ENCODE measurements around the gene SH2D3A.
"Not testable (repeated sequence)": the region's sequence is repeated elsewhere in the genome, so short reads cannot be mapped to it uniquely, and the experiment has no call there.

SH2D3A gene

DNA sequence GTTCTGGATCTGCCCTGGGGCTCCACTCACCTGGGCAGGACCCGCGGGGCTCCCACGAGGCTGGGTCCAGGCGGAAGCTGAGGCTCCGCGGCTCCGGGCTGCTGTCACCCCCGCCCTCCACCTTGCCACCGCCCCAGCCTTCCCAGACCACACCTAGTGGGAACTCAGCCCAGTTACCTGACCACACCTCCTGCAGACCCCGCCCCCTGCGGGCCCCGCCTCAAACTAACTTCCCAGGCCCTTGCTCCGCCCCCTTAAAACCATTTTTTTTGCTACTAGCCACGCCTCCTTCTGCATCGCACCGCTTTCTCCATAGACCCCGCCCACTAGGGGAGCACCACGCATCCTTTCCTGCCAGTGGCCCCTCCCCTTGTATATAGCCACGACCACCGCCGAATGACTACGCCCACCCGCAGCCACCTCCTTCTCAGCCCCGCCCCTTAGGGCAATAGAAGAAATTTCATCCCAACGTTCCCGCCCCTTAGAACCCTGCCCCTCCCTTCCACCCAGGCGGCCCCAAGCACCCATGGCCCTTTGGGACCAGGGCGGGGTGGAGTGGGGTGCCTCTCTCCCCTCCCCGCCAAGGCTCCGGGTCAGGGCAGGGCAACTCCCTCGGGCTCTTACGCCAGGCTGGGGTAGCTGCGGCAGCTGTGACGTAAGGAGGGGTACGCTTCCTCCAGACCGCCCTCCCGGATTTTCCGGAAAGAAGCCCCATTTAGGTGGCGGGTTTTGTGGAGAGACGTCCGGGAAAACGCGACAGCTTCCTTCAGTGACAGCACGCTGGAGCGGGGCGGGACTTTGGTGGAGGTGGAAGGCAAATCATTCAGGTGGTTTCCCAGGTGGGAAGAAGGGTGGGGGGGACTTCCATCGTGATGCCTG is at the start of gene SH2D3A:
Gene SH2D3A (minus strand): TSS at position 79 of the 879 bp plus-strand sequence. CDS start 3,687 bp downstream, outside the sequence.
- peak; percentile 78 to 92 (median 86) for DNase-seq

DNA sequence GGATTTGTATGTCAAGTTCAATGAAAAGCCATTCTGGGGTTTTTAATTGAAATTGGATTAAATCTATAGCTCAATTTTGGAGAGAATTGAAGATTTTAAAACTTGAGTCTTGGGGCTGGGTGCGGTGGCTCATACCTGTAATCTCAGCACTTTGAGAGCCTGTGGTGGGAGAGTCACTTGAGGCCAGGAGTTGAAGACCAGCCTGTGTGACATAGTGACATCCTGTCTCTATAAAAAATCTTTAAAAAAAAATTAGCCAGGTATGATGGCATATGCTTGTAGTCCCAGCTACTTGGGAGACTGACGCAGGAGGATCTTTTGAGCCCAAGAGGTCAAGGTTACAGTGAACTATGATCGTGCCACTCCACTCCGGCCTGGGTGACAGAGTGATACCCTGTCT is 46.4 kb upstream of the SH2D3A start:
- DNase-seq, result no peak

DNA sequence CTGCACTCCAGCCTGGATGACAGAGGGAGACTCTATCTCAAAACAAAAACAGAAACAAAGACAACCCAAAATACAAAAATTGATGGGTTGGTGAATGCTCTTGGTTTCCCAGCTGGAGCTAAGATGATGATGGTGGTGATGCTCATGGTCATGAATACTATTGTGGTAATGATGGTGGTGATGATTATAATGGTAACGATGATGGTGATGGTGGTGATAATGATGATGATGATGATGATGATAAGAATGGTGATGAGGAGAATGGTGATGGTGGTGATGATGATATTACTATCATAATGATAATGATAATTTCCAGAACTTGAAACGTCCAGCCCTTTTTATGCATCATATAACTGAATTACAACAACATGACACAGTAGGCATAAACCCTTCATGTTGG is 45.4 kb upstream of the SH2D3A start:
- no peak for DNase-seq

DNA sequence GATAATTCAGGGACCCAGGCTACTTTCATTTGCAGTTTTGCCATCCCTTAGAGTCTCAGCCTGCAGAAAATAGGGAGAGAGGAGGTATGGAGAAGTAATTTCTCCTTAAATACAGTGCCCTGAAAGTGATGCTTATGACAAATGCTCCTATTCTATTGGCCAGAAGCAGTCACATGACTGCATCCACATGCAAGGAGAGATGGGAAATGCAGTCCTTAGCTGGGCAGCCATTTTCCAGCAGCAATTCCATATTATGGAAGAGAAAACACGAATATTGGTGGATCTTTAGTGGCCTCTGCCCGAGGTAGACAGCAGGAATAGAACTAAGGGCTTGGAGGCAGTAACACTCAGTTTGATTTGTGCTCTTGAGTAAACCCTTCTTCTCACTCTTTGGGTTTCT is 44.7 kb upstream of the SH2D3A start:
- no peak for DNase-seq

DNA sequence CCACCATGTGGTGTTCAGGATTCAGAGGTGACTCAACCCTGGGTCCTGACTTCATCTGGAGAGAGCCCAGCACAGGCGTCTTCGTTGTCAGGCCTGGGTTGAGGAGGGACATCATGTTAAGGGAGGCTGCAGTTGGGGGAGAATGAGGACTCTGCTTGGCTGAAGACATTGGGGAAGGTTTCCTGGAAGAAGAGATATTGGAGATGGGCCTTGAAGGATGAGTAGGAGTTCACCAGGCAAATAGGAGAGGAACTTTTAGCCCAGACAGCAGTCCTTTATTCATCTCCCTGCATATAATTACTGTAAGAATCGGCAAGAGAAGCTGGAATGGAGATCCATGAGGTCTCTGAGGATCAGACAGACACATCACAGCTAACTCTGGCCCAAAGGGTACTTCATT is 44.1 kb upstream of the SH2D3A start:
- no peak for DNase-seq

DNA sequence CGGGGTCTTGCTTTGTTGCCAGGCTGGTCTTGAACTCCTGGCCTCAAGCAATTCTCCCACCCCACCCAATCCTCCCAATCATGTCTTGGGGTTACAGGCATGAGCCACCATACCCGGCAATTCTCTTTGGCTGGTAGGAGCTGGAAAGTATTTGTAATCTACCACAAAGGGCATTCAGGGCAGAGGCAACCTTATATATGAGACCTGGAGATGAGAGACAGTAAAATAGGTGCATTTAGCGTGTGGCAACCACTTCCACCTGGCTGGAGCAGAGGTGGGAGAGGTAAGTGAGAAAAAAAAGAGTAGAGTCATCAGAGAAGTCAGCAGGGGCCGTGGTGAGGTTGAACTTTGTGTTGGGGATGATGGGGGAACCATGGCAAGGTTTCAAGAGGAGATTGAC is 42.0 kb upstream of the SH2D3A start:
- no peak for DNase-seq

DNA sequence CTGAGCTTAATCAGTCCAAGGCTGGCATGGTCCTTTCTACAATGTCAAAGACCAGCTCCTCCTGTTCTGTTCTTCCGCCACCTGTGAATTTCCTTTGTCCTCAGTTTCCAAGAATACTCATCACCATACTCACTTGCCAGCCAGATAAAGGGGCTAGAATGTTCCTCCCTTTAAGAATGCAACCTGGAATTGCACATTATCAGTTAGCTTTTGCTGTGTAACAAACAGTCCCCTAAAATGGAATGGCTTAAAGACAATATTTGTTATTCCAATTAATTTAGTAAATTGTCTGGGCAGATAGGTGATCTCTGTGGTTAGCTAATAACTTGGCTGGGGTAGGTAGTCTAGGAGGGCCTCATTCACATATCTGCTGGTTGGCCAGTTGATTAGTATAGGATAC is 41.3 kb upstream of the SH2D3A start:
- no peak for DNase-seq

DNA sequence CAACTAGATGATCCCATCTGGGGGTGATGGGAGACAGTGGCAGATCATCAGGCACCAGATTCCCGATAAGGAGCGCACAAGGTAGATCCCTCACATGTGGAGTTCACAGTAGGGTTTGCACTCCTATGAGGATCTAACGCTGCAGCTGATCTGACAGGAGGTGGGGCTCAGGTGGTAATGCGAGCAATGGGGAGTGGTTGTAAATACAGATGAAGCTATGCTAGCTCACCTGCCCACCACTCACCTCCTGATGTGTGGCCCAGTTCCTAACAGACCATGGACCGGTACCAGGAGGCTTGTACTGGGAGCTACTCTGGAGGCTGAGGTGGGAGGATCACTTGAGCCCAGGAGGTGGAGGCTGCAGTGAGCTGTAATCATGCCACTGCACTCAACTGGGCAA is 40.1 kb upstream of the SH2D3A start:
- no peak for DNase-seq

DNA sequence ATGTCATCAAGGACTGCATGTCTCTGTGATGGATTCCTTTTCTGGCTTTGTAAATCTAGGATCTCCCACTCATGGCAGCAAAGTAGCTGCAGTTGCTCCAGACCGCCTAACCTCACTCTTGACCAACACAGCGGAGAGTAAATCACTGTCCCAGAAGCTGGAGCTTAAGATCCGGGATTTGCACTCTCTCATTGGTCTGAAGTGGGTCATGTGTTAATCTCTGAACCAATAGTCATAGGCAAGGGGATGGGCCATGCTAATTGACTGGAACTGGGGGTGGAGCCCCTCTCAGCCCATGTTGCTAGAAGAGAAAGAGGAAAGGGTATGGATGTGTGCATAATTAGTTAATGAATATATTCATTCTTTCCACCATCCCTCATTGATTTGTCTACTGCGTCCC is 39.3 kb upstream of the SH2D3A start:
- DNase-seq, result no peak

DNA sequence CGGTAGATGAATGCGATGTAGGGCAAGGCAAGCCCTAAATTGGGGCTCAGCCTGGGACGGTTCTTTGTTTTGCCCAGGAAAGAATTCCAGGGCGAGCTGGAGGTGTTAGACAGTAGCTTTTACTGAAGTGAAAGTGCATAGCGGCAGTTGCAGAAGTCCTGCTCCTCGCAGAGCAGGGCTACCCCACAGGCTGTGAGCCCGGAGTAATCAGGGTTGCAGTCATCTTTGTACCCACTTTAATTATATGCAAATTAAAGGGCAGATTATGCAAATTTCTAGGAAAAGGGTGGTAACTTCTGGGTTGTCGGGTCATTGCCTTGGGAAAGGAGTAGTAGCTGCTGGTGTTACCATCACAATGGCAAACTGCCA is 35.8 kb upstream of the SH2D3A start:
- no peak for DNase-seq

DNA sequence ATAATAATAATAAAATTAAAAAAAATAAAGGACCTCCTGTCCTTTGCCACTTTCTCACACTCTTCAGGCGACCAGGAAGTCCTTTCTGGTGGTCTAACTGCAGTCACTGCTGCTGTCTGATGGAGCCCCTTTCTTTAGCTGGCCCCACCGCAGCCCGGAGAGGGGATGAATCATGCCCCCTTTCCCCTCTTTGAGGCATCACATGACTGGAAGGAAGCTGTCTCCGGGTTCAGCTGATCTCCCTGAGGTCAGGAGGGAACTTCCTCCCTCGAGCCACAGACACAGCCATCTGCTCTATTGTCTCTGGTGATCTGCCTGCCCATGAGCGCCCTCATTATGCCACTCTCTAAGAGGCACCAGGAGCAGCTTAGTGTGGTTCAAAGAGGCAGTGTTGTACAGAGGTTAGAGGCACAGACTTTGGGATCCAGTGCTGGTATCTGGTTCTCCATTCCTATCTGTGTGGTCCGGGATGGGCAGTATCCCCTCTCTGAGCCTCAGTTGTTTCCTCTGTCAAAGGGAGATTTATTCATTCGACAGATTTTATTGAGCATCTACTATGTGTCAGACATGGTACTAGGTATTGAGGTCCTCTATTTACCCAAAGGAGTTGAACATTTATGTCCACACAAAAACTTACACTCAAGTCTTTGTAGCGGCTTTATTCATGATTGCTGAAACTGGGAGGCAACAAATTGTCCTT is 35.3 kb upstream of the SH2D3A start:
- peak; percentile 11 to 37 (median 18) for DNase-seq

DNA sequence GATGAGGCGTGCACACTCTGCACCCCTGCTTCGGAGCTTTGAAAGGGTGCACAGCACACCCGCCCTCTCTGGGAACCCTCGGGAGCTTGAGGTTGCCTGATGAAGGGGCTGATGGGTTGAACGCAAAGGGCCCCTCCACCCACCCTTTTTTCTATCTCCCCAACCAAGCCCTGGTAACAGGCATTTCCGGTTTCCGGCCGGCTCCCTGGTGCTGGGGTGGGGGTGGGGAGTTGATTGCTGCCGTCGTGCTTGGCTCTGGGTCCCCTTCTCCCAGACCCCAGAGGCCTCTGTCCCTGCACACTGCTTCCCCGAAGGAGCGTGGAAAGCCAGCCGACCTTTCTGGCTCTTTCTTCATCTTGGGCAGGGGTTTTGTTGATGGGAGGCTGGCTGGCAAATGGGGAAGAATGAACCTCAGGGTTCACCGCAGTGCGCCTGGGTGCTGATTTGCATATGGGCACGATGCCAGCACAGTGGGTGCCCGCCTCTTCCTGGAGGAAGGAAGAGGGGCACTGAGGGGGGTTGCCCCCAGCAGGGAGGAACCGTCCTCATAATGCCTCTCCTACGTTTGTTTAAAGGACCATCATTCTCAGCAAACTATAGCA is 34.4 kb upstream of the SH2D3A start:
- peak; percentile 58 to 78 (median 73) for DNase-seq

DNA sequence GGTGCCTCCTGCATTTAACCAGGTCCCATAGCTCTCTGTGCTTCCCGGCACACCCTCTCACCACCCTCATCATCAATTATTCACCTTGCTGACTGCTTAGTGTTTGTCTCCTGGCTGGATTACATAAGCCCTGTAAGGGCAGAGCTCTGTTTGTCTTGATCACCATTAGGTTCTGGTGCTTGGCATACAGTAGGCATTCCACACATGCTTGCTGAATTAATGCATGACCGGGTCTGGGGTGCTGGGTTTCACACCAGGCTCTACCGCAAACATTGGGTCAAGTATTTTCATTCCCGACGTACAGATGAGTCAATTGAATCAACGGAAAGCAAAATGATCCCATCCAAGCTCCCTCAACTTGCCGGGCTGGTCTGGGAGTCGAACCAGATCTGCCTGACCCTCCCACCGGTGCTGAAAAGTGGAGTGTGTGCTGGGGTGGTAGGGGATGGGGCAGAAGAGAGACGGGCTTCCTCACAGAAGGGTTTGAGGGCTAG is 33.8 kb upstream of the SH2D3A start:
- DNase-seq, result no peak

DNA sequence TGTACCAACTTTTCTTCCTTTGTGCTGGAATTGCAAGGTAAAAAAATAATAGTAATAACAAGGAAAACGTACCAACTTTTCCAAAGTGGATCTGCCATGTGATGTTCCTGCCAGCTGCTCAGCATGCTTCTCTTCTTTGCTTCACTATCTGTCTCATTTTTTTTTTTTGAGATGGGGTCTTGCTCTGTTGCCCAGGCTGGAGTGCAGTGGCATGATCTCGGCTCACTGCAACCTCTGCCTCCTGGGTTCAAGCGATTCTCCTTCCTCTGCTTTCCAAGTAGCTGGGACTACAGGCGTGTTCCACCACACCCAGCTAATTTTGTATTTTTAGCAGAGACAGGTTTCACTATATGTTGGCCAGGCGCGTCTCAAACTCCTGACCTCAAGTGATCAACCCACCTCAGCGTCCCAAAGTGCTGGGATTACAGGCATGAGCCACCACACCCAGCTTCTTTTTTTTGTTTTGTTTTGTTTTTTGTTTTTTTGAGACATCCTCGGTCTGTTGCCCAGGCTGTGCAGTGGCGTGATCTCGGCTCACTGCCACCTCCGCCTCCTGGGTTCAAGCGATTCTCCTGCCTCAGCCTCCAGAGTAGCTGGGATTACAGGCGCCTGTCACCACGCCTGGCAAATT is 33.0 kb upstream of the SH2D3A start:
- not testable (repeated sequence) for DNase-seq

DNA sequence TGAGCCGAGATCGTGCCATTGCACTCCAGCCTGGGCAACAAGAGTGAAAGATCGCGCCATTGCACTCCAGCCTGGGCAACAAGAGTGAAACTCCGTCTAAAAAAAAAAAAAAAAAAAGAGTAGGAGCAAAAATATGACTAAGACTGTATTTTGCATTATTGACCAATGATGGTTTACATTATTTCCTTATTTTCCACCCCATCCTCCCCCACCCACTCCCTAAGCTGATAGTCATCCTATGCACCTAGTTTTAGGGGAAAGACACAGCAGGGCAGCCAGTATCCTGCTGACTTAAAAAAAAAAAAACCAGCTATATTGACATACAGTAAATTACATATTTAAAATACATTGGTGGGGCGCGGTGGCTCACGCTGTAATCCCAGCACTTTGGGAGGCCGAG is 30.4 kb upstream of the SH2D3A start:
- no peak for DNase-seq

DNA sequence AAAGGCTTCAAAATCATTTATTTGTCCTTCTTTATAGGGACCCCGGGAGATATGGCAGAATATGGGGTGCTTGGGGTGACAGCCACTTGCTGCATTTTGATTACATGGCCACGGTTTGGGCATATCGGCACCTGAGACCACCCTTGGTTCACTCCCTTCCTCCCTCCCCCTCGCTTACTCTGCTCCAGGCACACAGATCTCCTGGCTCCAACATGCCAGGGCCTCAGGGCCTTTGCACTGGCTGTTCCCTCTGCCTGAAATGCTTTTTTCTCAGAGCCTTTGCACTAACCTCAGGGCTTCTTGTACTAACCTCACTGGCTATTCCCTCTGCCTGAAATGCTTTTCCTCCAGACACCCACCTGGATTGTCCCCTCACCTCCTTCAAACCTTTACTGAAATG is 29.0 kb upstream of the SH2D3A start:
- no peak for DNase-seq

DNA sequence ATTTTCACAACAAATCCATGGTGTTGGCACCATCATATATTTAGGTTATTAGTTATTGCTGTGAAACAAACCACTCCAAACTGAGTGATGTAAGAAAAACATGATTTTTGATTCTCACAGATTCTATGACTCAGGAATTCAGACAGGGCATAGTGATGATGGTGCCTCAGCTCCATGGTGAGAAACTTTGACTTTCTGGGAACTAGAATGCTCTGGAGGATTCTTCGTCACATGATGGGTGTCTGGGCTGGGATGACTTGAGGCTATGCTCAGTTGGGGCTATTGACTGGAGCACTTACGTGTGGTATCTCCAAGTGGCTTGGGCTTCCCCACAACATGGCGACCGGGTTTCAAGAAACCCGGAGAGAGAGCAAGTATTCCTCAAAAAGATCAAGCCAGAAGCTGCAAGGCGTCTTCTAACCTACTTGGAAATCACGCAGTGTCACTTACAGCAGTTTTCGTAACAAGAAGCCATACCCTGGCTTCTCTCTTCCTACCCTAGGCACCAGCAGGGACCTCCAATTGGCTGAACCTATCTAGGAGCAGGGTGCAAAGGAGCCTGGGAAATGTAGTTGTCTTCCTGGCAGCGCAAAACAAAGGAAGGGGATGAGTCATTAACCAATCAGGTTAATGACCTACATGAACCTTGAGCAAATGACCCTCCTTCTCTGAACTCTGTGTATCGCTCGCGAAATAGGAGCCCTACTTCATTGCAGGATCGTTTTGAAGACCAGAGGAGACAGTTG is 27.6 kb upstream of the SH2D3A start:
- no peak for DNase-seq

DNA sequence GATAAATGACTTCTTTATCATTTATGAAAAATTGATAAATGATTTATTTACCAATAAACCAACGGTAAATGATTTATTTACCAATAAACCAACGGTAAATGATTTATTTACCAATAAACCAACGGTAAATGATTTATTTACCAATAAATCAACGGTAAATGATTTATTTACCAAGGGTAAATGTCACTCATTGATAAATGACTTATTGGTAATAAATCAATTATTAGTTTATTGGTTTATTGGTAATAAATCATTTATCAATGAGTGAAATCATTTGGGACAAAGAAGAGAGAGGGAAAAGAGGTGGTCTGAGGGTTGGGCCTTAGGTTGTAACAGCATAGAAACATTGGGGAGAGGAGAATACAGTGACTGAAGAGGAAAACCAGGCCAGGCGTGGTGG is 26.7 kb upstream of the SH2D3A start:
- no peak for DNase-seq

DNA sequence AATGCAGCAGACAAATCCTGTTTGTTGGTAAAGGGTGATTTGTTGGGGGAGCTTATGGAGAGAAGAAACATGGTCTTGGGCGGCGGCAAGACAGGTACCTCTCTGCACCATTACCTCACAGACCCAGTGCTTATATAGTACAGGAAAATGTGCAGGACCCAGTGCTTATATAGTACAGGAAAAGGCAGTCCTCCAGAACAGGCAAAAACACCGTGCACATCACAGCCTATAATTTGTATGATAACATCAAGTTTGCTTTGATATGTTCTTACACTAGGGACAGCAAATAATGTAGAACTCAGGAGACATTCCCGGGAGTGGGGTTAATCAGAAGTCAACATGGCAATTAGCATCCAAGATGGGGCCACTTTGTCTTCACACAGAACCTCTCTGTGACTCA is 26.2 kb upstream of the SH2D3A start:
- no peak for DNase-seq

DNA sequence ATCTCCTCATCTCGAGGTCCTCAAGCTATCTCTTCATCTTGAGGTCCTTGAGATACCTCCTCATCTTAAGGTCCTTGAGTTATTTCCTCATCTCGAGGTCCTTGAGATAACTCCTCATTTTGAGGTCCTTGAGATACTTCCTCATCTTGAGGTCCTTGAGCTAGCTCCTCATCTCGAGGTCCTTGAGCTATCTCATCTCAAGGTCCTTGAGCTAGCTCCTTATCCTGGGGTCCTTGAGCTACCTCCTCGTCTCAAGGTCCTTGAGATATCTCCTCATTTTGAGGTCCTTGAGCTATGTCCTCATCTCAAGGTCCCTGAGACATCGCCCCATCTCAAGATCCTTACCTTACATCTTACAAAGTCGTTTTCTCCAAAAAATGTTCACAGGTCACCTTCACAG is 24.0 kb upstream of the SH2D3A start:
- no peak for DNase-seq

DNA sequence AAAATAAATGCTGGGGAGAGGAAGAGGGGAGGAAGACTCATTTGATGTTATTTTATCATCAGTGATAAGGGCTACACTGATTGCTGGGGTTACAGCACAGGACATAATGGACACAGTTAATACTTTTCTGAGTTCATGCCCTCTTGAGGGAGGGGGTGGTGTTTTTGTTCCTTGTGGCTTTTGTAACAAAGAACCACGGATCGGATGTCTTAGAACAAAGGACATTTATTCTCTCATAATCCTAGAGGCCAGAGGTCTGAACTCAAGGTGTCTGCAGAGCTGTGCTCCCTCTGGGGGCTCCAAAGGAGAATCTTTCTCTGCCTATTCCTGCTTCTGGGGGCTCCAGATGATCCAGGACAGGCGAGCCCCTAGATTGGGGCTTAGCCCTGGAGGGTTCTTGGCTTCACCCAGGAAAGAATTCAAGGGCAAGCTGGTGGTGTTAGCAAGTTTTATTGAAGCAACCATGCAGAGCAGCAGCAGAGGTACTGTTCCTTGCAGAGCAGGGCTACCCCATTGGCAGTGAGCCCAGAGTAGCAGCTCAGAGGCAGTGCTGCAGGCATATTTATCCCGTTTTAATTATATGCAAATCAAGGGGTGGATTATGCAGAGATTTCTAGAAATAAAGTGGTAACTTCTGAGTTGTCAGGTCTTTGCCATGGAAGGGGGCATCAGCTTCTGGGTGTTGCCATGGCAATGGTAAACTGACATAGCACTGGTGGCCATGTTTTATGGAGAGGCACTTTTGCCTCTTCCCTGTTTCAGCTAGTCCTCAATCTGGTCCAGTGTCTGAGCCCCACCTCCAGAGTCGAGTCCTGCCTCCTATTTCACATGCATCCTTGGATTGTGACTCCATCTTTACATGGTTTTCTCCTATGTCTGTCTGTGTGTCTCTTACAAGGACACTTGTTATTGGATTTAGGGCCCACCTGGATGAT is 23.2 kb upstream of the SH2D3A start:
- no peak for DNase-seq

All from activated naive CD4-positive, alpha-beta T cell (primary cell).